K562 (cell line): ENCODE results near the gene KRIT1. TPM values are rescaled to one million over a fixed set of nuclear protein-coding genes. Genes with fewer than 3 reads are reported as not detected.

ENCODE experiments used
- CSDE1 ChIP-seq, 2 experiments: fragments of 450-650 bp; IDR thresholded peaks; 2 replicates each; pipeline ENCODE4 v1.6.1; 2016; ENCODE audit warnings: mild to moderate bottlenecking in 1 of 2
- E4F1 ChIP-seq: fragments of 250-450 bp; sonication (Bioruptor Pico); IDR thresholded peaks from 2 replicates; pipeline ENCODE4 v1.5.0; 2021; ENCODE audit warnings: mild to moderate bottlenecking, borderline replicate concordance
- ETV6 ChIP-seq, 3 experiments: fragments of 150-350 bp in 1 of 3; sonication (generic) in 1 of 3; formaldehyde crosslinking in 1 of 3; IDR thresholded peaks; 2 replicates each; pipeline versions ENCODE4 v1.6.1 to v1.8.0; 2014 to 2022; ENCODE audit warnings: borderline replicate concordance in 2 of 3, low read depth in 2 of 3, antibody characterized with exemption in 1 of 3, low read length in 1 of 3, mild to moderate bottlenecking in 1 of 3, missing genetic modification reagents in 1 of 3
- HMGN3 ChIP-seq: IDR thresholded peaks from 2 replicates; pipeline ENCODE4 v1.6.1; 2011; ENCODE audit warnings: borderline replicate concordance, low read depth, mild to moderate bottlenecking, mixed read lengths, low read length; ENCODE audit not compliant: insufficient read length; ENCODE audit errors: extremely low read depth
- KLF1 ChIP-seq: fragments of 450-650 bp; IDR thresholded peaks from 2 replicates; pipeline ENCODE4 v1.6.1; 2016; ENCODE audit warnings: missing genetic modification characterization, missing compliant biosample characterization
- MCM2 ChIP-seq: fragments of 450-650 bp; IDR thresholded peaks from 2 replicates; pipeline ENCODE4 v1.6.1; 2017; ENCODE audit warnings: low read depth, mild to moderate bottlenecking
- MCM7 ChIP-seq, 2 experiments: fragments of 450-650 bp; IDR thresholded peaks; 2 replicates each; pipeline ENCODE4 v1.6.1; 2016 to 2018
- RBM22 ChIP-seq: fragments of 200-400 bp; formaldehyde crosslinking; IDR thresholded peaks from 2 replicates; pipeline ENCODE4 v1.6.1; 2018; ENCODE audit warnings: low read length, low read depth; ENCODE audit not compliant: poor library complexity, severe bottlenecking
- SNIP1 ChIP-seq: fragments of 450-650 bp; IDR thresholded peaks from 2 replicates; pipeline ENCODE4 v1.7.1; 2017; ENCODE audit warnings: low read depth, mild to moderate bottlenecking
- TAF9B ChIP-seq: fragments of 450-650 bp; IDR thresholded peaks from 2 replicates; pipeline ENCODE4 v1.6.1; 2018; ENCODE audit warnings: mild to moderate bottlenecking; ENCODE audit not compliant: partially characterized antibody
- TOE1 ChIP-seq, 2 experiments: fragments of 450-650 bp in 1 of 2; sonication (generic) in 1 of 2; formaldehyde crosslinking in 1 of 2; IDR thresholded peaks; 2 replicates each; pipeline versions ENCODE4 v1.7.1 to v1.8.0; 2016 to 2022; ENCODE audit warnings: borderline replicate concordance in 2 of 2, mild to moderate bottlenecking in 2 of 2, antibody characterized with exemption in 1 of 2, inconsistent platforms in 1 of 2, low read depth in 1 of 2, missing genetic modification reagents in 1 of 2, moderate library complexity in 1 of 2
- ZNF277 ChIP-seq: fragments of 250-450 bp; sonication (Bioruptor Pico); IDR thresholded peaks from 2 replicates; pipeline ENCODE4 v1.8.0; 2022; ENCODE audit warnings: inconsistent platforms, mild to moderate bottlenecking, moderate library complexity, borderline replicate concordance
- ZNF41 ChIP-seq: fragments of 250-450 bp; sonication (Bioruptor Pico); conservative IDR thresholded peaks from 2 replicates; pipeline ENCODE4 v1.4.0; 2020; ENCODE audit warnings: mild to moderate bottlenecking
- ZNF609 ChIP-seq: sonication (generic); formaldehyde crosslinking; IDR thresholded peaks from 2 replicates; pipeline ENCODE4 v1.8.1; 2023; ENCODE audit warnings: missing genetic modification reagents, mild to moderate bottlenecking, borderline replicate concordance
- ZNF655 ChIP-seq: fragments of 250-450 bp; sonication (Bioruptor Pico); IDR thresholded peaks from 2 replicates; pipeline ENCODE4 v1.5.0; 2021
- polyA plus RNA-seq, 8 experiments: library from polyadenylated mRNA; depleted of rRNA in 4 of 8; stranded (reverse) in 5 of 8; unstranded in 3 of 8; fragments of >200 nt; fragmentation: Nextera tagmentation in 2 of 8; fragmentation: Illumina TruSeq in 1 of 8; extraction: Ambion mirVana in 2 of 8; extraction: Trizol in 1 of 8; gene quantifications; 2 replicates each; pipeline versions ENCODE4 v1.2.1 to v1.2.3, GENCODE V29; 2011 to 2014; ENCODE audit warnings: inconsistent platforms in 1 of 8, missing spikeins in 1 of 8
- total RNA-seq, 7 experiments: library from RNA; depleted of rRNA in 6 of 7; stranded (reverse); fragments of >200 nt in 6 of 7; fragmentation: Illumina TruSeq in 2 of 7; extraction: Trizol in 2 of 7; gene quantifications; 2 replicates each; pipeline versions ENCODE4 v1.2.1 to v1.2.3, GENCODE V29; 2011 to 2021; ENCODE audit warnings: low replicate concordance in 1 of 7

KRIT1 gene
- total and polyA plus RNA-seq, 9 of the 15 experiments (the other 6 are each of a cell fraction or from before 2014, with no cell fraction given) = 21.5 to 81.4 (median 55.9) TPM

- no peak; a peak in 1 of 4 replicates for TF ChIP-seq CSDE1 (IDR thresholded peaks at IDR 0.05)
- TF ChIP-seq TOE1 (IDR thresholded peaks at IDR 0.05; ENCODE audit: borderline replicate concordance) = peak; percentile 70; the same call in 1 of the 2 replicates
- no peak for TF ChIP-seq TOE1 (CRISPR knock-in tag; IDR thresholded peaks at IDR 0.05; ENCODE audit: borderline replicate concordance, low read depth)
- no peak for TF ChIP-seq ZNF41
- TF ChIP-seq MCM2 = no peak
- no peak for TF ChIP-seq SNIP1
- TF ChIP-seq ETV6 (IDR thresholded peaks at IDR 0.05; ENCODE audit: borderline replicate concordance in 1 of 2, low read depth in 2 of 2, low read length in 1 of 2) = no peak
- TF ChIP-seq ETV6 (CRISPR knock-in tag; IDR thresholded peaks at IDR 0.05; ENCODE audit: borderline replicate concordance) = no peak
- no peak for TF ChIP-seq MCM7 (IDR thresholded peaks at IDR 0.05)
- TF ChIP-seq HMGN3 = peak; percentile 30
- TF ChIP-seq ZNF277 = no peak
- no peak for TF ChIP-seq ZNF655 (CRISPR knock-in tag)
- TF ChIP-seq E4F1 = no peak
- TF ChIP-seq RBM22 = no peak
- no peak for TF ChIP-seq ZNF609 (CRISPR knock-in tag)
- TF ChIP-seq KLF1 (tag) = peak; percentile 81
- peak; percentile 92 for TF ChIP-seq TAF9B
Measured at GRCh38 chr7:92245487-92246359, at the start of gene KRIT1, which contains the start of gene ANKIB1 (continued).
